ENCODE results near the gene STAMBPL1.
A peak's percentile ranks its signal among the peaks of the same experiment; 100 is the strongest.

STAMBPL1 gene

DNA sequence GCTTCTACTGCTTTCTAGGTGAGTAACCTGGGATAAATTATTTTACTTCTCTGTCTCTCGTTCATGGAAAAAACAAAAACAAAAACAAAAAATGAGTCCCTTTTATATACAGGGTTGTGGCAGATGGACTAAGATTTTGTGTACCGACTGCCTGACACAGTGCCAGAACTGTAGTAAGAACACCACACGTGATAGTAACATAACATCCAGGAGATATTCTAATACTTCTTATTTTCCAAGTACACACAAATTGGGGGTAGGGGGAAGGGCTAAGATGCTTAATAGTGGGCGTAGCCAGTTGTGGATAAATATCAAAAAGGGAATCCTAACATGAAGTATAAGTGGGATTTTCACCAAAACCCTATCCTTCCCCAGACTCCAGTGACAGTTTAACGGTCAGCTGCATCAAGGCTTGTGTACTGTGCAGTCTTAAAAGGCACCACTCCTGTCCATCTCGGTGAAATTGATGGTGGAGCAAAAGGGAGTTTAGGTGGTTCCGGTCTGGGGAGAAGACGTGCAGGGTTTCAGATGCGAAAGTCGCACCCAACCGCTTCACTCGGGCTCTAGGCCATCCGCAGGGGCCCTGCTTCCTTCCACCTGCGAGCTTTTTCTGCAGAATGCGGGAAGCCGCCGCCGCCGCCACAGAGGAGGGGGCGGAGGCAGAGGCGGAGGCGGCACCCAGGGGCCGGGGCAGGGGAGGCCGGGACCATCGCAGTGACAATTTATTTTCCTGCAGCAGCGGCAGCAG, at the start of gene STAMBPL1:
STAMBPL1 (plus strand) TSS at position 712 of the 748 bp plus-strand sequence. CDS start 21,464 bp downstream, outside the sequence.
- TF ChIP-seq, protein P1, sequence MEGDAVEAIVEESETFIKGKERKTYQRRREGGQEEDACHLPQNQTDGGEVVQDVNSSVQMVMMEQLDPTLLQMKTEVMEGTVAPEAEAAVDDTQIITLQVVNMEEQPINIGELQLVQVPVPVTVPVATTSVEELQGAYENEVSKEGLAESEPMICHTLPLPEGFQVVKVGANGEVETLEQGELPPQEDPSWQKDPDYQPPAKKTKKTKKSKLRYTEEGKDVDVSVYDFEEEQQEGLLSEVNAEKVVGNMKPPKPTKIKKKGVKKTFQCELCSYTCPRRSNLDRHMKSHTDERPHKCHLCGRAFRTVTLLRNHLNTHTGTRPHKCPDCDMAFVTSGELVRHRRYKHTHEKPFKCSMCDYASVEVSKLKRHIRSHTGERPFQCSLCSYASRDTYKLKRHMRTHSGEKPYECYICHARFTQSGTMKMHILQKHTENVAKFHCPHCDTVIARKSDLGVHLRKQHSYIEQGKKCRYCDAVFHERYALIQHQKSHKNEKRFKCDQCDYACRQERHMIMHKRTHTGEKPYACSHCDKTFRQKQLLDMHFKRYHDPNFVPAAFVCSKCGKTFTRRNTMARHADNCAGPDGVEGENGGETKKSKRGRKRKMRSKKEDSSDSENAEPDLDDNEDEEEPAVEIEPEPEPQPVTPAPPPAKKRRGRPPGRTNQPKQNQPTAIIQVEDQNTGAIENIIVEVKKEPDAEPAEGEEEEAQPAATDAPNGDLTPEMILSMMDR (IDR thresholded peaks at IDR 0.05; ENCODE audit: control insufficient read depth, extremely low read depth, insufficient read depth), result no peak
- no peak for DNase-seq (ENCODE audit: low read depth)
- peak within 1 kb of the TSS; percentile 62 for H3K4me3 ChIP-seq (ENCODE audit: low read depth, low read length)

DNA sequence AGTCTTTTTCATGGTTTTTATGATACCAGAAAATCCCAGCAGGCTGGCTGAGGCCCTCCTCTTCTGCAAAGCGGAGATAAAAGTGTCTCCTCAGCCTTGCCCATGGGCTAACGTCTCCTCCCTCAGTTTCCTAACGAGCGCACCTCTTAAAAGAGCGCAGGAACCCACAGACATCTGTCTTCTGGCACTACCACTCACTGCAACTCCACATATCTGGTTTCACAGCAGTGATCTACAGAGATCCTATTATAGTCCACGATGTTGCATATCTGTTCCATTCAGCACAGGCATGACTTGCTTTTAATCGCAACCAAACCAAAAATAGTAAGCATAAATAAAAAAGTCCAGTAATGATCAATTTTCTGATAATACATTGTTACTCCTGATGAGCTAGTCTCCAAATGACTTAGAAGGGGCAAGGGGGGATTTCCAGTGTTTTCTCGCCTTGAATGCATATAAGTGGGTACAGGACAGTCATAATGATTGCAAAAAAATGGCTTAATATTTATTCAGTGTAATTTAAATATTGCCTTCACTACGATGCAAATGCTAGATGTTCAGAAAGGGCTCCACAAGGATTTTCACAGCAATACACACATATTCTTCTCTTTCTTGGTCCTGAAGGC, 49.3 kb upstream of the STAMBPL1 start:
- DNase-seq (ENCODE audit: low read depth), result no peak
- TF ChIP-seq, protein P1 (IDR thresholded peaks at IDR 0.05; ENCODE audit: control insufficient read depth, extremely low read depth, insufficient read depth), result no peak
- no peak overlapping the region for H3K4me3 ChIP-seq (ENCODE audit: low read depth, low read length)

DNA sequence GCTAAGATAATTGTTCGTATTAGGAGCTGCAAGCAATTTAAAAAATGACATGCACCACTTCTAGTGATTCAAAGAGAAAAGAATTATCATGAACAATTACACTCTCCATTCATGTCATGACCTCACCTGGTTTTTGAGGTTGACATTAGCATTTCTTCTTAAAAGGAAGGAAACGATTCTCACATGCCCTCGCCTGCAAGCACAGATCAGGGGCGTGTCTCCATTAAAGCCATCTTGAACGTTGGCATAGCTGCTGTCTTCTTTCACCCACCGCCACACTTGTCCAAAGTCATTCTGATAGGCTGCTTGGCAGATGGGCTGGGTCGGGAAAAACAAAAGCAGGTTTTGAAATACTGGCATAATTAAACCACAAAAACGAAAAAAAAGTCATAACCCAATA, 48.3 kb upstream of the STAMBPL1 start:
- DNase-seq (ENCODE audit: low read depth), result no peak
- H3K4me3 ChIP-seq (ENCODE audit: low read depth, low read length), result no peak overlapping the region
- TF ChIP-seq, protein P1 (IDR thresholded peaks at IDR 0.05; ENCODE audit: control insufficient read depth, extremely low read depth, insufficient read depth), result no peak

DNA sequence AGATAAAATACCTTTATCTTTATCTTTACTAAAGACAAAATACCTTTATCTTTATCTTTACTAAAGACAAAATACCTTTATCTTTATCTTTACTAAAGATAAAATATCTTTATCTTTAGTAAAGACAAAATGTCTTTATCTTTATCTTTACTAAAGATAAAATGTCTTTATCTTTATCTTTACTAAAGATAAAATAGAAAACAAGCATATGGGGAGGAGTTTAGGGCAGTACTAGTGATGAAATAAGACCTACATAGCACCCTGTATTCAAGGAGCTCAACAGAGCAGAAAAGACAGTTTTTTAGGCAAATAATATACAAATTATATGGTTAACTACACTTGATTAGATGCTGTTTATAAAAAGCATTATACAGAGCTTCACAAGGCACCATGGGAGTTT, 47.7 kb upstream of the STAMBPL1 start:
- no peak for DNase-seq (ENCODE audit: low read depth)
- no peak overlapping the region for H3K4me3 ChIP-seq (ENCODE audit: low read depth, low read length)
- TF ChIP-seq, protein P1 (IDR thresholded peaks at IDR 0.05; ENCODE audit: control insufficient read depth, extremely low read depth, insufficient read depth), result no peak

DNA sequence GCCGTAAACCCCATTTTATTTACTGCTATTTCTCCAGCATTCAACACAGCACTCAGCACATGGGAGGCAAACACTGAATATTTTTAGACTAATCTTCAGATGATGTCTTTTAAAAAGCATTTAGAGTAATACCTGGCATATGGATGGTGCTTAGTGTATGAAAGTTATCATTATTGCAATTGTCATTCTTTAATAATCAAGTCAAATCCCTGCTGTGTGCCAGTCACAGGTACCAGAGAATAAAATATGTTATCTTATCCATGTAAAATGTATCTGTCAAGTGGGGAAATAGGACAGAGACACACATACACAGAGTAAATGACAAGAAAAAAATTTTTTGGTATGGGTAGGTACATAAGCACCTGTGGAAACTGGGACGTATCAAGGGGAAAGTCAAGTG, 46.9 kb upstream of the STAMBPL1 start:
- TF ChIP-seq, protein P1 (IDR thresholded peaks at IDR 0.05; ENCODE audit: control insufficient read depth, extremely low read depth, insufficient read depth), result no peak
- no peak for DNase-seq (ENCODE audit: low read depth)

DNA sequence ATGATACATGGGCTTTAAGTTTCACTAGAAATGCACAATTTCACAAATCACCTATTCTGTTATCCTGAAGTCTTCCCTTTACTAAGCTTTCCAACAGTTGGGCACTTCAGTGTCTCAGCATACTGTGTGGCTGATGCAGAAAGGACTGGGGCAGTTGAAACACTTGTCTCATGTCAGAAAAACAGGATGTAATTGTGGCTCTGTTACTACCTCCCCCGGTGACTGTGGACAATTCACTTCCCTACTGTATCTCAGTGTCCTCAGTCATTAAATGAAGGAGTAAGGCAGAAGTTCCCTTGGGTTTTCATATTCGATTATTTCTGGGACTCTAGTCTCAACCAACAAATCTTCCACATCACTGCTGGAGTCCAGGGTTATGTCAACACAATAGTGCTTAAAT, 46.3 kb upstream of the STAMBPL1 start:
- TF ChIP-seq, protein P1 (IDR thresholded peaks at IDR 0.05; ENCODE audit: control insufficient read depth, extremely low read depth, insufficient read depth), result no peak
- no peak for DNase-seq (ENCODE audit: low read depth)
- no peak overlapping the region for H3K4me3 ChIP-seq (ENCODE audit: low read depth, low read length)

More for the DNA sequence above, 46.9 kb upstream of the STAMBPL1 start:
- no peak overlapping the region for H3K4me3 ChIP-seq (ENCODE audit: low read depth, low read length)
